ENCODE data around the gene SEC14L2.

The SEC14L2 gene

DNA sequence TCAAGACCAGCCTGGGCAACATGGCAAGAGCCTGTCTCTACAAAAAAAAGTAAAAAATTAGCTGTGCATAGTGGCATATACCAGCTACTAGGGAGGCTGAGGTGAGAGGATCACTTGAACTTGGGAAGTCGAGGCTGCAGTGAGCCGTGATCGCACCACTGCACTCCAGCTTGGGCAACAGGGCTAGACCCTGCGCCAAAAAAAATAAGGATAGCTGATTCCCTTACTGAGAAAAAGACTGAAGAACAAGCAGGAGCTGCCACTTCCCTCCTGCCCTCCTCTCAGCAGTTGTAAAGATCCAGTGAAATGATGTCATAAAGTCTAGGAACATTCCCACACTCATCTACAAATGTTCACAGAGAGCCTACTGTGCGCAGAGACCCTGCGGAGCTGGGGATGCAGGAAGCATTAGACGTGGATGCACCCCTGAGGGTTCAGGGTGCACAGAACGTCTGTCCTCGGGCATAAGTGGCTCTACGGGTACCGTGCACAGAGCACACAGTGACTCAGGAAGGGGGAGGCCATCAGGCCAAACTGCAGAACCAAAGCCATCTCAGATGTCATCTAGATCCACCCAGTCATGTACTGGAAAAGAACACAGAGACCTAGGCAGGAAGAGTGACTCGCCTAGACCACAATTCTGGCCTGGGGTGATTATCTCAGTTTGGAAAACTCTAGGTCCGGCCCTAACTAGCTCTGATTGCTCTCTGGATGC lies 11.7 kb downstream of the SEC14L2 start:
- DNase-seq = peak; percentile 84

DNA sequence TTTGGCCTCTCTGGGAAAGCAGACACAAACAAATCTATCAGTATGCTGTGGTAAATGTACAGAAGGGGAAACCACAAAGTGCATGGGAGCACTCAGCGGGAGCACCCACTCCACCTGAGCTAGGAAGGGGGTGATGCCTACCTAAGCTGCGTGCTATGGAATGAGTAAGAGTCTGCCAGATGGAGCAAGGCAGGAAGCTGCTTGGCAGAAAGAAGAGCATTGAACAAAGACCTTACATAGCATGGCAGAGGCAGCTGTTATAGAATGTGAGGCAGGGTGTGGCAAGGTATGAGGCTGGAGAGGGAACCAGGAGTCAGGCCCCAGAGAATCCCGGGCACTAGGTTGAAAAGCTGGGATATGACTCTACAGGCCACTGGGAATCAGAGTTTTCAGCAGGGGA lies 15.0 kb downstream of the SEC14L2 start:
- no peak for DNase-seq

DNA sequence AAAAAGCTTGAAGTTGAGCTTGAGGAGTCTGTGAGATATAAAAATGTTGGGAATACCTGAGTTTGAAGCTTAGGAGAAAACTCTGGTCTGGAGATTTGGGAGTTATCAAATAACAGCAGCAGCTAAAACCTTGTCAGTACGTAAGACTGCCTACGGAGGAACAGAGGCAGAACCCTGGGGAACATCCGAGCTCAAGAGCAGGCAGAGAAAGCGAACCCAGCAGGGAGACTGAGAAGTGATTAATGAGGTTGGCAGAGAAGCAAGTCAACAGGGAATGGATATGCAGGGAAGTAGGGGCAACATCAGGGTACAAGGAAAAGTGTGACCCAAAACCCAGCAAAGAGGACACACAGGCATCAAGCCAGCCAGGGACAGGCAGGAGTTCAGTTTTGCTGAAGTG lies 16.2 kb downstream of the SEC14L2 start:
- no peak for DNase-seq

DNA sequence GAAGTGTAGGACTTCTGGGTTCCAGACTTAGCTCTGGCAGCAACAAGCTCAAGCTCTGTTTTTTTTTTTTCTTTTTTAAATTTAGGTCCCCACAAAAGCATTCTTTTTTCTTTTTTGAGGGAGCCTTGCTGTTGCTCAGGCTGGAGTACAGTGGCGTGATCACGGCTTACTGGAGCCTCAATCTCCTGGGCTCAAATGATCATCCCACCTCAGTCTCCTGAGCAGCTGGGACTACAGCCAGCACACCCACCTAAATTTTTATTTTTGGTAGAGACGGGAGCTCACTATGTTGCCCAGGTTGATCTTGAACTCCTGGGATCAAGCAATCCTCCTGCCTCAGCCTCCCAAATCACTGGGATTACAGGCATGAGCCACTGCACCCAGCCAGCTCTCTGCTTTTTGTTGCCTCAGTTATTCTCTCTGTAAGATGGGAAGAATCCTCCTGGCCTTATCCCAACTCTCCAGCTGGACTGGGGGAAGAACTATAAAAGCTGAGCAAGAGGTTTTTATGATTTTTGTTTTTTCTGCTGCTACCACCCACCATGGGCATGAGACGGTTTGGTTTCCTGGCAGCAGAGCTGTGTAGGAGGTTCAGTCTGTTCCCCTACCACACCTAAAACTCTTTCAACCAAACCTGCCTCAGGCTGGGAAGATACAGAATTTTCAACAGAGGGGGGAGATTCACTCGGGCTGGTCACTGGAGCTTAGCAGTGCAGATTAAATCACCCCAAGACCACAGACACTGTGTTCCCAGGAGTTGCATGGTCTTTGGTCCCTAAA lies 17.1 kb downstream of the SEC14L2 start:
- DNase-seq = no peak

DNA sequence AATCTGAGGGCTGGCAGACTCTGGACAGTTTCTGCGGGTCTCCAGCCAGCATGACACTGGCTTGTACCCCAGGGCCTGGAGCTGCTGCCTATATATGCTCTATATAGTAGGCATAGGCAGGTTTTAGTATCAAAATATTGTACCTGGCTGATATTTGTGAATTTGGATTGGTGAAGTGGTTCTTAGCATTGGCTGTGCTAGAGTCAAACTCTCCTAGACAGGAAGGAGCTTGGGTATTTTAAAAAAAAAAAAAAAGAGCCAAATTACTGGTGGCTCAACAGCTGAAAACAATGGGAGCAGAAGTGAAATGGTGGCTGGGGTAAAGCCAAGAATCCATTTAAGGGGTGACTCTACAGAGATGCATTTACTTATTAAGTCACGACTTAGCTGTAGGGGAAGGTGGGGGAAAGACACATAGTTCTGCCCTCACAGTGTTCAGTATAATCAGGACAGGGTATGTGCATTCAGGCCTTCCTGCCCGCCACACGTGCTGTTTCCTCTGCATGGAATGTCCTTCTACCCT lies 17.8 kb downstream of the SEC14L2 start:
- no peak for DNase-seq

DNA sequence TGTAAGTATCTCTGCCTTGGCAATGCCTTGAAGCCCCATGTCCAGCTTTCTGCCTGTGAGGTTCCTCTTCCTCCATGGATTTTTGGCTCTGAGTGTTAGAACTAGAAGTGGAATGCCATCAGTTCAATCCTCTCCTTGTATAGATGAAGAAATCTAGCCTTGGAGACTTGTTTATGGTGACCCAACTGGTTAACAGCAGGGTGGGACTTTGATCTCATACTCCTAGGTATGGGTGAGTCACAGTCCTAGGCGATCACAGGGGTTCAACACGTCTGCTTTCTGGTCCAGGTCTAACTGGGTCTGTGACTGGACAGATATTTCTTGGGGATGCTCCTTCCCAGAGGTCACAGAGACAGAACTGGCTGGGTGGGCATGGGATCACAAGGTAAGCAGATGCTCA lies 19.6 kb downstream of the SEC14L2 start:
- DNase-seq = no peak

DNA sequence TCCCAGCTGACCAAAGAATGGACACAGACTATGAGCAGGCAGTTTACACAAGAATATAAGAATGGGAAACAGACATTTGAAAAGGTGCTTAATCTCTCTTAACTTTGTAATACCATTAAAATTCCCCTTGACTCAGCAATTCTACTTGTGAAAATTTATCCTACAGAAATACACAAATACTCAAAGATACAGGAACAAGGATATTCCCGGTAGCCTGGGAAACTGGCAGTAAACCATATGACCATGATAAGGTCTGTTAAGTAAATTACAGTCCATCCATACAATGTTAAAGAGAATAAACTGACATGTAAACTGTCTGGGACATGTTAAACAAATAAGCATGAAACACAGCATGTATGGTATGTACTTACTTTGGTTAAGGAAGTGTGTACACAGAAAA lies 20.0 kb downstream of the SEC14L2 start:
- DNase-seq = no peak

DNA sequence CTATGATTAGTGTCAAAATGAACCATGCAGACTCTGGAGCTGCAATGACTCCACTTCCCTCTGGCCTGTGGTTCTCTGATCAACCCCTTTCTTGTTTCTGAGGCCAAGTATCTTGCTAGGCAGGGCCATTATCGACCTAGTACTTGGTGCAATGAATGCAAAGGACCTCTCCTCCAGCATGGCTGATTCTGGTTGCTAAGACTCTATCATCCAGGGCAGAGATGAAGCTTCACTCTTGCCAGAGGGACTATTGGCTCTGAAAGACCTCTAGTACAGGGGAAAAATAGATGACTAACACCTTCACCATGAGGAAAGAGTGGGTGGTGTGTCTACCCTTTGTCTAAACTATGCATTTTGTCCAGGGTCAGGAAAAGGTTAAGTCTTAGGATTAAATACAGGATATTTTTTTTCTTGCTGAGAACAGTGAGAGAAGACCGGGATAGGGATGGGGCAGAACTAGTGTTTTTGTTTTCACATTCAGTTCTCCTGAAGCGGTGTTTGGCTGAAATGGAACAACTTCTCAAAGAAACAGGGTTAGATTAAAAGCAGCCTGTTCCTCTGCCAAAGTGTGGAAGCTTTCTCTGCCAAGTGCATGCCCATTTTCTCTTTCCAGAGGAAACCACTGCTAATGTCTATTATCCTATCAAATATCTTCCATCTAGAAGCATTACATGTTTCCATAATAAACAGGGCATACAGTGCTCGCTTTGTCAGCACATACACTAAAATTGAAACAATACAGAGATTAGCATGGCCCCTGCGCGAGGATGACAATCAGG lies 23.7 kb downstream of the SEC14L2 start:
- DNase-seq = peak; percentile 88

DNA sequence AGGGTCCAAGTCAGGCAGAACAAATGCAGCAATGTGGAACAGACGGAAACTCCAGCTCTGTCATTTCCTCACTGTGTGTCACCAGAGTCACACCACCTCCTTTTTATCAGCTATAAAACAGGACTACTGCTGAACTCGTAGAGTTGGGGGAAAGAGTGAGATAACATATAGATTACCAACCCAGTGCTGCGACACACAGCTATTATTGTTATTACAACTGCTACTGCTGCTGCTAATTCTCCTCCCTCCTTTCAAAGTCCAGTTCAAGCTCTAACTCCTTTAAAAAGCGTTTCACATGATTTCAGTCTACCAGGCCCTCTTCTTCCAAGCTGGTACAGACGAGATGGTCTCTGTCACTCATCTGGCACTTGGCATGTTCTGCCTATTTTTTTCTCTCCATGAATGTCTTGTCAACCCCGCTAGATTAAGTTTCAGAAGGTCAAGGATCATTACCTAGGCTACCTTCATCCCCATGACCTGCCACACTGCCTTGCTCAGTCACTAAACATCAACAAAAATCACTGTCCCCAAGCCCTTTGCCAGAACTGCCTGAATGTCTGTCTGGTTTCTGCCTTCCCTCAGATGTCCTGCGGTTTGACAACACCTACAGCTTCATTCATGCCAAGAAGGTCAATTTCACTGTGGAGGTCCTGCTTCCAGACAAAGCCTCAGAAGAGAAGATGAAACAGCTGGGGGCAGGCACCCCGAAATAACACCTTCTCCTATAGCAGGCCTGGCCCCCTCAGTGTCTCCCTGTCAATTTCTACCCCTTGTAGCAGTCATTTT lies 25.1 kb downstream of the SEC14L2 start:
- DNase-seq = no peak

DNA sequence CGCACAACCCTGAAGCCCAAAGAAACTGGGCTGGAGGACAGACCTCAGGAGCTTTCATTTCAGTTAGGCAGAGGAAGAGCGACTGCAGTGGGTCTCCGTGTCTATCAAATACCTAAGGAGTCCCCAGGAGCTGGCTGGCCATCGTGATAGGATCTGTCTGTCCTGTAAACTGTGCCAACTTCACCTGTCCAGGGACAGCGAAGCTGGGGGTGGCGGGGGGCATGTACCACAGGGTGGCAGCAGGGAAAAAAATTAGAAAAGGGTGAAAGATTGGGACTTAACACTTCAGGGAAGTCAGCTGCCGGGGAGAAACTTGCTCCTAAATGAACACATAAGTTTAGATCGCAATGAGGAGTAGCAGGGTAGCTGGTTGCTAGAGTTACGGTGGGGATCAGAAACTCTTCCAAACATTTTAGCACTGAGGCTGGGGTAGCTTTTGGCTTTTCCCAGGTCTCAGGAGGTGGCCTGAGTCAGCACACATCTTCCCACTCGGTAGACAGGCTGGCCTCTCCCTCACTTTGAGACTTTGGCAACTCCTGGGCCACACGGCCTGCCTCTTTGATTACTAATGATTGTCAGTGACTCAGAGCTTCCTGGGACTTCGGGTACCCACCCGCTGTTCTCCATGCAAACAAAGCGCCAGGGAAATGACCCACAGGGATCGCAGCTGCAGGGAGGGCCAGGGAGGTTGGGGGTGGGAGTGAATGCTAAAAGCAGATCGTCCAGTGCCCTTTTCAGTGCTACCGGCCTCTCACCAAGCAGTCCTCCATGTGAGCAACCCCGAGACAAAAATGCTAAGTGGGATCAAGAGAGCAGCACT lies 25.9 kb downstream of the SEC14L2 start:
- peak; percentile 96 for DNase-seq

DNA sequence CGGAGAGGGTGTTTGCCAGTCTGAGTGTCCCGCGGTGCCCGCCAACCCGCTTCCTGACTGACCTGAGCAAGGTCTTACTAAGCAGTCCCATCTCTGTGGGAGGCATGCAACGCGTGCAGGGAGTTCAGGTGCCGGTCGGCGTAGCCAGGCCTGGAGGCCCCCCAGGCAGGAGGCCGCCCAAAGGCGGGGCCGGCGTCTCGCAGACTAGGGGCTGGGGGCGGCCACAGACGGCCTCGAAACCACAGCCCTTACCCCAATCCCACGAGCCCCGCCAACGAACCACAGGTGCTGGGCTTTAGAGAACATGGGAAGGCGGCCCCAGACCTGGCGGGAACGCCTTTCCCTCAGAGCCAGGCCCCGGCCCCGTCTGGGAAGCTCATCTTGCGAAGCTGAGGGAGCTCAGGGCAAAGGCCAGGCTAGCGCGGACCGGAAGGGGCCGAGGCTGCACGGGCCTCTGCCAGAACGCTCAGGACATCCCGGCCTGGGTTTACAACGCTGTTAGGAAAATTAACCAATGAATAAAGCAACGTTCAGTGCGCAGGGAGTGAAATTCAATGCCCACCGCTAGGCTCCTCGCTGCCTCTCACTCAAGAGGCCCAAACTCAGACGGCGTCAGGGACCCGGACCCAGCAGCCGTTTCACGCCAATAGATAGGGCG lies 26.6 kb downstream of the SEC14L2 start:
- peak; percentile 64 for DNase-seq

DNA sequence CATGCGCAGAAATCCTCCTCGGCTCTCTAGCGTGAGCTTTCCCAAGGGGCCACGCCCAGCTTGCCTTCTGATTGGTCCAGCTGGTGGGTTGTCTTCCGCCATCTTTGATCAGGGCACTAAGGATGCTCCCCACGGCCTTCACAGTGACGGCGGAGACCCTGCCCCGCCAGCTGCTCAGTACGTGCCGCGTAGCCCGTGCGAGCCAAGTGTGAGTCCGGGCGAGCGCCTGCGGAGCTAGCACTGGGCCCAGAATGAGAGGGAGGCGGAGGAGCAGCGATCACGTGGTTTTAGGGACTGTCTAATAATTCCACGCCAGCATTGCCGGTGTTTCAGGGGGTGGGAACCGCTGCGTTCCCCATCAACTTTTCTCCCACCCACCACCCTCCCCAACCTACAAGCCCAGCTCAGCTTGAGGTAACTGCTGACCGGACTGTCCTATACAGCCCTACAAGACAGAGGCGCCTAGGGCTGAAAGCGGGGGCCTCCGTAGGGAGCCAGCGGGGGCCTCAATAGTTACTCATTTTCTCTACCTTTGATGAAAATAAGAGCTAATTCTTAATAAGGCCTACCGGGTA lies 27.2 kb downstream of the SEC14L2 start:
- DNase-seq = peak; percentile 100

DNA sequence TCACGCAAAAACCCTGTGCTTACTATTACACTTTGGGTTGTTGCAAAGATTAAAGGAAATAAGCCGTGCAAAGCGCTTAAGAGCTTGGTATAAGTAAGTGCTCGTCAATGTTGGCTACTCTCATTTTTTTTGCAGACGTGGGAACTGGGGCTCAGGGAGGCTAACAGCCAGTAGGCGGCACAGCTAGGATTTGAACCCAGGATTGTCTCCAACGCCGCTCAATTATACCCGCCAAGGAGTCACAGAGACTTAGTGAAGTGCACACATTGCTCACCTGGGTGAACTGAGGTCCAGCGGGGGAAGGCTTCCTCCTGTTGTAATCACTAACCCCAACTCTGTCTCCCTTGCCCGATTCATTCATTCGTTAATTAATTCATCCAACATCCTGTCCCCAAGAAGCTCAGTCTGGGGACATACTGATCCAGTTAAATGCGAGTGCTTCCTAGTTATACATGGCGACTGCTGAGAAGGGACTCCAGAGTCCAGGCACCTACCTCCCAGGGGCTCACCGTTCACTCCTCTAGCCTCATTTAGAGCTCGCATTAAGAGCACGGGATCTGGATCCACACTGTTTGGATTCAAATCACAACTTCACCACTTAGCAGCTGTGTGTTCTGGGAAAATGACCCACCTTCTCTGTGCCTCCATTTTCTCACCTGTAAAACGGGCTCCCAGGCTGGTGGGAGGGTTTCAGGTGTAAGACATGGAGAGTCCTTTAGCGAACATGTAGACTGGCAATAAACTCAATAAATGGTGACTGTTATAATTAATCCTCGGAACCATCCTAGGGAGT lies 27.9 kb downstream of the SEC14L2 start:
- DNase-seq = peak; percentile 46

DNA sequence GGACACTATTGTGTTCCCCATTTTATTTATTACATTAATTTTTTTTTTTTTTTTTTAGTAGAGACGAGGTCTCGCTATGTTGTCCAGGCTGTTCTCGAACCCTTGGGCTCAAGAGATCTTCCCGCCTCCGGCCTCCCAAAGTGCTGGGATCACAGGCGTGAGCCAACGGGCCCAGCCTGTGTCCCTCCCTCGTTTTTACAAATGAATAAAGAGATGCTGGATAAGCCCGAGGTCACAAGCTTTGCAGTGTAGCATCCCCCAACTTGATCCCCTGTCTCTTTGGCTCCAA lies 28.5 kb downstream of the SEC14L2 start:
- no peak for DNase-seq

DNA sequence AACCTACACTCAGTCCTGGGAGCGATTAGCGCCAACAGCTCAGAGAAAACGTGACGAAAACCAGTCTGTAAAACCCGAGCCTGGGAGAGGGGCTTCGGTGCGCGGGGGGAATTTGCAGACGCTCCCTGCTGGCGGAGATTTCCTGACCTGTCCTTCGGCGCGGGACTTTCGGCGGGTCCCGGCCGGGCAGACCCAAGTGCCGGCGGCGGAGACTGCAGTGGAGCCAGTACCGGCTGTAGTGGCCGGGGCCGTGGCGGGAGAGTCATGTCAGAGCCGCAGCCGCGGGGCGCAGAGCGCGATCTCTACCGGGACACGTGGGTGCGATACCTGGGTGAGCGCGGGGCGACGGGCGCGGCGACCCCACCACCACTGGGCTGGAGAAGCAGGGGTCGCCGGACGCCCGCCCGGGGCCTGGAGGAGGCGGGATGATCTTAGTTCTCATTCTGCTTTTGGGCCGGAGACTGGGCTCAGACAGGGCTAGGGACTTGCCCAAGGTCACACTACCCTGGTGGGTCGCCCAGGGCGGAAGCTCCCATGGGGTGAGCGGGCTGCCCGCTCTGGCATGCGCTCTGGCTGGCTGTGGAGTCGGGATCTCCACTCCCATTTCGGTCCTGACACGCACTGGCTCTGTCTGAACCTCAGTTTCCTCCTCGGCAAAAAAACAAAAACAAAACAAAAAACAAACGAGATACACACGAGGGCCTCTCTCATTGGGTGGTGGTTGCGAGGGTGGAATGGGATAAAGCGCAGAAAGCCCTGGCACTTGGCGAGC lies 29.0 kb downstream of the SEC14L2 start, which contains the start of gene MTFP1:
Gene MTFP1, plus strand, starts transcription at position 153 of the 772 bp plus-strand sequence. Its CDS starts 112 bp downstream, at position 265.
- DNase-seq = peak; percentile 74

DNA sequence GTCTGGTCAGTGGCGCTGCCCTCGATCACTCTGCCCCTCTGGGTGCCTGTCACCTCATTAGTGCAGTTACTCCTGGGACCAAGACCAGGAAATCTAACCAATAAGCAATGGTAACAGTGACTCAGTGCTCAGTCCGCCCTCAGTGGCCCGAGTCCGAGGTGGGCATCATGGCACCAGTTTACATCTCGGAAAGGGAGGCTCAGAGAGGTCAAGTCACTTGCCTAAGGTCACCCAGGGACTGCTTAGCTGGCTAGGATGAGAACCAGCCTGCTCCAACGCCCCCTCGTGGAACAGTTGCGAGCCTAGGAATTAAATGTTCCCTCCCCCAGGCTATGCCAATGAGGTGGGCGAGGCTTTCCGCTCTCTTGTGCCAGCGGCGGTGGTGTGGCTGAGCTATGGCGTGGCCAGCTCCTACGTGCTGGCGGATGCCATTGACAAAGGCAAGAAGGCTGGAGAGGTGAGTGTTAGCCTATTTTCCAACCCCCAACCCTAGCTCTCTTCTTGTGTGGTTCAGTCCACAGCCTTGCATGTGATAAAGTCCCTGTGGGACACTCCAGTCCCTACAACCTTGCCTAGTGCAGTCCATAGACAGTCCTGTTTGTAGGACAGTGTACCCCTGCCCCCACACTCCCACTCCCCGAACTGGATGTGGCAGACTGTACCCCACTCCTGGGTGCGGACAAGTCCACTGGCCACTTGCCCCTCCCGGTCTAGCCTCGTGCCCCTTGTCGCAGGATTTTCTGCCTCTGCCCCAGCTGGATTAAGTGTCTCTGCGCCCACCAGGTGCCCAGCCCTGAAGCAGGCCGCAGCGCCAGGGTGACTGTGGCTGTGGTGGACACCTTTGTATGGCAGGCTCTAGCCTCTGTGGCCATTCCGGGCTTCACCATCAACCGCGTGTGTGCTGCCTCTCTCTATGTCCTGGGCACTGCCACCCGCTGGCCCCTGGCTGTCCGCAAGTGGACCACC lies 29.9 kb downstream of the SEC14L2 start:
- peak; percentile 73 for DNase-seq

DNA sequence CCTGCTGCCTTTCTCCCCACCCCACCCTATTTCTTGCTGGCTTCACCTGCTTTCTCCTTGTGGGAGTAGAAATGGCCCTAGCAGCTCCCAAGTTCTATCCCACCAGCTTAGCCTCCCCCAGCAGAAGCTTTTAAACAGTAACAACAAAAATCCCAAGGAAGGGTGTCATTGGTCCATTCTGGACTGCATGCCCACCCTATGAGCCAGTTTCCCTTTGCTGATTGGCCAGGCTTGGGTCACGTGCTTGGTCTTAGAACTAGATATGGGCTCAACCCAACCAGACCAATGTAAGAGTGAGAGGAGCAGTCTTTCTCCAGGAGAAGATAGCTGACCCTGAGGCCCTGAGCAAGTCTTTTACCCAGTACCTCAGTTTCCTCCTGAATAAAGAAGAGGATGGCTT lies 31.1 kb downstream of the SEC14L2 start:
- DNase-seq = no peak

DNA sequence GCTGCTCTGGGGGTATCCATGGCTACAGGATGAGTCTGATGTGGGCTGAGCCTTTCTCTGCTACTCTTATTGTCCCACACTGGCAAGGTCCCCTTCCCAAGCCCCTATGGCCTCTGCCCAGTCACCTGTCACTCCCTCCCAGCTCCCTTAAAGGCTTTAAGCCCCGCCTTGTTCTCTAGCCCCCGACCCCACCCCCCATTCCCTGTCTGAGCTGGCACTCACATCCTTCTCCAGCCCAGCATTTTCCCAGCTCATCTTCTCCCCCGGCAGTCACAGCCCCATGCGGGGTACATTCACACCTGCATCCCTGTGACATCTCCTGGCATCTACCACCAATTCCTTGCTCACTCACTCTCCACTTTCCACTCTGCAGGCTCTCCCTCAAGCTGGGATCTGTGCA lies 33.1 kb downstream of the SEC14L2 start:
- no peak for DNase-seq
